ENCODE results near the gene DHCR7. TPM values are rescaled to one million over a fixed set of nuclear protein-coding genes. Genes with fewer than 3 reads are reported as not detected.

The DHCR7 gene
- total RNA-seq, 1 donor from 2014 or later = 63.9 TPM

DNA sequence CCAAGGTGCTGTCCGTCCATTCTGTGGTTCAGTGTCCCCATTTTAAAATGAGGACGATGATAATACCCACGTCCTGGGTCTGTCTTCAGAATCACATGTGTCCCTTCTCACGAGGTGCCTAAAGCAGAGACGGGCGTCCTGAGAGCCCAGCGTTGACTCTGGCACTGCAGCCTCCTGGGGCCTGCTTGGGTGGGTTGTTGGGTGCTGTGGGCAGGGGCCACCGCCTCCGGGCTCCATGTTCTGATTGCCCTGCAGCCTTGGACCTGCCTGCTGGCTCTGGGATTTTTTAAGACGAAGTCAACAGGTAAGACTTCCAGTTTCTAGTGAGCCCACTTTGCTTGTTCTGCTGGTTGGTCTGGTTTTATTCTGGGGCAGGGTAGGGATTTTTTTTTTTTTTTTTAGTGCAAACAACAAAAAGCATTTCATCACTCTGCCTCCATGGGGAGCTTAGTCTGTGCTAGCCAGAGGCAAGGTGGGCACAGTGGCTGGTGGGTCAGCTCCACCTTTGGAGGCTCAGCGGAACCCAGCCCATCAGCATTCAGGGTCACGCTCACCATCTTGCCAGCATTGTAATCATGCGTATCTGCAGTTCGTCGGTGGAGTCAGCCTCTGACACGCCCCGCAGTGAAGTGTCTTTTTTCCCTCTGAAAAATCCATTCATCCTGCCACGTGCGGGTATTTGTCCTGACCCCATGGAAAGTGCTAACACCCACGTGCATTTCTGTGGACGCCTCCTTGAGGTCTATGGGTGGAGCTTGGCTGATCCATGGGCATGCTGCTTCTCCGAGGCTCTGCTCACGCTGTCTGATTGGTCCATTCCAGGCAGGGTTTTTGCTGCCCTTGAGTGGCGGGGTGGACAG is 33.1 kb upstream of the DHCR7 start:
- intact Hi-C loops (cut with micrococcal nuclease) = no loop called here

DNA sequence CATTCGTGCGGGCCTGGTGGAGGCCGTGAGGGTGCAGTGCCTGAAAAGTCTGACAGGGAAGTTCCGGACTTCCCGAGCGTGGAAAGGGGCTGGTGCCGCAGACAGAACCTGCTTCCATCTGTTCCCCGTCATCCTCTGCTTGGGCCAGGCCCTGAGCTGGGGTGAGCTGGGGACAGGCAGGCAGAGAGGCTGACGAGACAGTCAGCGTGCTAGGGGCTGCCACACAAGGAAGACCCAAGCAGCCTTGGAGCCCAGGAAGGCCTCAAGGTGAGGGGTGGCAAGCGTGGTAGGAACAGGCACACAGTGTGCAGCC is 30.3 kb upstream of the DHCR7 start:
- intact Hi-C loops (cut with micrococcal nuclease) = no loop called here

DNA sequence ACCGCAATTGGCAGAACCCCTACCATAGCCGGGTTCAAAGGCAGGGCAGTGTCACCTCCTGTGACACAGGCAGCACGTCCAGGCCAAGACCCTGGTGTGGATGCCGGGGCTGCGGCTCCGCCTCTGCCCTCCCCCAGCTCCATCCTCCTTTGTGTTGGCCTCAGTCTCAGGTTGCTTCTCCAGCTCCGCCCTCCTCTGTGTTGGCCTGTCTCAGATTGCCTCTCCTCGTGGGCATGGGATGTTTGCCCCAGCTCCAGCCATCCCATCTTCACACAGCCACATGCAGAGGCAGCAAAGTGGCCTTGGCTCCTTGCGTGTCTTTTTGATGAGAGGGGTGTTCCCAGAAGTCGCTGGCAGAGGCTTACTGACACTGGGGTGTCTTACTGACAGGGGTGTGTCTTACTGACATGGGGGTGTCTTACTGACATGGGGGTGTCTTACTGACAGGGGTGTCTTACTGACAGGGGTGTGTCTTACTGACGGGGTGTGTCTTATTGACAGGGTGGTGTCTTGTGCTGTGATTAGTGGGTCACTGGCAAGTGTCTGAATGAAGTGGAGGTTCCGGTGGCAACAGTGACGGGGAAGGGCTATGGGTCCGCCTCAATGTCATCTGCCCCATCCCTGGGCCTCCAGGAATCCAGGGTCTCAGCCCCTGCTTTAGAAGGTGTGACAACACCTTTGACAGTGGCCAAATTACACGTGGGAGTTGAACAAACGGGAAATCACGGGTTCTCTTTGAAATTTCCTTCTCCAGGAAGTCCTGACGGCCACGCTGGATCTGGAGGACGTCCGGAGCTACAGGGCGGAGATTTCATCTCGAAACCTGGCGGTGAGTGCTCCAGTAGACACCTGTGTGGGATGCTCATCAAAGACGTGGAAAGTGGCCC is 29.7 kb upstream of the DHCR7 start:
- intact Hi-C loops (cut with micrococcal nuclease) = no loop called here

DNA sequence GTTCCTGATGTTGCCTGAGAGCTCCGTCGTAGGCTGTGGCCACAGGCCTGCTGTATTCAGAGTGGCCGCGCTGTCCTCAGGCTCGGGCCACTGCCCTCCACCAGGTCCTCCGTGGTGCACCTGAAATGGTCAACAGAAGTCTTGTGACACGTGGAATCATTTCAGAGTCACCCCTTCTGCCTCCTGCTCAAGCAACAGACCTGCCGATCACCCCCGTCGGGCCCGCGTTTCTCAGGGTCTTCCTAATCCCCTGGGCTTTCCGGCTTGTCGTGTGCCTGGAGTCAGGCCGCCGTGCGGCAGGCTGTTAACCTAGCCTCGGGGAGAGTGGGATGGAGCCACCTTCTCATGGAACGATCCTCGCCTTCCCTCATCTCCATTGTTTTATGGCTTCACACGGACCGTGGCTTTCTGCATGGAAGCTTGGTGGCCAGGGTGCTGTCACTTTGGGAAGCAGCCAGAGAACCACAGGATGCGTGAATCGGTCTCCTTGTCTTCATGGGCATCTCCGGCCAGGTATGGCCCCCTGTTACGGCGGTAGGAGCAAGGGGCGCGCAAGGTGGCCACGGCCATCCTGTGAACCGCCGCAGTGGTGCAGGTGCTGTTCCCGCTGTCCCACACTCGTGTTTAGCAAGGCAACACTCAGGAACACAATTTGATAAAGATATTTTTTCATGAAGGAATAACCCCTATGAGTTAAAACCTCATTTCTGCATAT is 28.9 kb upstream of the DHCR7 start:
- intact Hi-C loops (cut with micrococcal nuclease) = no loop called here

DNA sequence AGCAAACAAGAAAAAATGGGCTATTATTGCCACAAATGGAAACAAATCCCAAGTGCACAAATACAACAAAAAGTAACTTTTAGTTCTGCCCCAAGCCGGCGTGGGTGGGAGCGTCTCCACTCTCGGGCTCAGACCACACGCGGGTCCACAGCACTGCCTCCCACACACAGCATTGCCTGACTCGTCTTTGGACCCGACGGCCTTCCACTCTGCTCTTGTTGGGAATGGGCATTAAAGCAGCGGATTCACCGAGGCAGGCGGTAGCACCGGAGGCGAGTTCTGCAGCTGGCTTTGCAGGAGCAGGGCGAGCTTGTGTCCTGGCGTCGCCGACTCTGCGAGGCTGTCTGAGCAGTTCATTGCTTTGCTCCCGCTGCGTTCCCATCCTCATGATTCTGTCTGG is 27.8 kb upstream of the DHCR7 start:
- intact Hi-C loops (cut with micrococcal nuclease) = no loop called here

DNA sequence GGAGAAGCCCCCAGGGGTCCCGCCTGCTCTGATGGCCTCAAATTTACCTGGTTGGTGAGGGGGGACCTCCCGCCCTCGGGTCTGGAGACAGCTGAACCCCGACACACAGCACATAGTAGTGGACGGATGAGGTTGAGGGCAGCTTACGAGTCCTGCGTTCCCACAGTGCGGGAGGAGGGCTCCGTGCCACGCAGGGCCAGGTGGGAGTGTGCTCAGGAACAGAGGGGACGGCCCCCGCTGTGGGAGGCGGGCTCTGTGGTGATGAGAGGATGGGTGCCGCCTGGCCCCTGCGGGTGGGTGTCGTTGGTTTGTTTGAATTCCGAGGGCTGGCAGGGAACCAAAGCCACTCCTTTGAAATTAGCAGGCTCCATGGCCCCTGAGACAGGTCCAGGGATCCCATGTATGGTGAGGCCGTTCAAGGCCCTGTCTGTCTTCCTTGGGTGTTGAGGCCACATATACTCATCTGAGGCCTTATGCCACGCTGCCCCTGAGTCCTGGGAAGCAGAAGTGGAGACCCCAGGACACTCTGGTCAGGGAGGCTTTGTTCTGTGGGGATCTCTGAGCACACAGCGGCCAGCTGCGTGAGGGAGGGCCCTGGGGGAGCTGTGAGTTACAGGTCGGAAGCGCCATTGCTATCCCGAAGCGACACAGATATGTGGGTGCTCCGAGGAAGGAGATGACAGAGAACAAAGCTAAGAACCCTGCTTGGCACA is 26.7 kb upstream of the DHCR7 start:
- intact Hi-C loops (cut with micrococcal nuclease) = no loop called here

DNA sequence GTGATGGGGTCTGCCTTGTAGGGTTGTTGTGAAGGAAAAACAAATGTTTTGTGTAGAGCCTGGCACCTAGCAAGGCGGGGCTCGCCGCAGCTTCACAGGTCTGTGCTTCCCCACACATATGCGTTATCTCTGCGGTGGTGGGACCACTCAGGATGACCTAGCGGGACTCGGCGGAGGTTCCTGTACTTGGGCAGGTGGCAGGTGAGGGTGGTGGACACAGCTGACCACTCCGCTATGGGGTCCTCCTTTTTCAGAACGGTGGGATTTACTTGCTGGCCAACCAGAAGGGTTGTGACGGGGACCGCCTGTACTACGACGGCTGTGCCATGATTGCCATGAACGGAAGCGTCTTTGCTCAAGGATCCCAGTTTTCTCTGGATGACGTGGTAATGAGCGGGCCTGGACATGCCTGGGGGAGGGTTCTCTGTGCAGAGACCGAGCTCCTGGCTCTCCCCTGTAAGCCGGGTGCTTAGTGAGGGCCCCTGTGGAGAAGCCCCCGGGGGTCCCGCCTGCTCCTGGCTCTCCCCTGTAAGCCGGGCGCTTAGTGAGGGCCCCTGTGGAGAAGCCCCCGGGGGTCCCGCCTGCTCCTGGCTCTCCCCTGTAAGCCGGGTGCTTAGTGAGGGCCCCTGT is 26.1 kb upstream of the DHCR7 start:
- intact Hi-C loops (cut with micrococcal nuclease) = no loop called here

DNA sequence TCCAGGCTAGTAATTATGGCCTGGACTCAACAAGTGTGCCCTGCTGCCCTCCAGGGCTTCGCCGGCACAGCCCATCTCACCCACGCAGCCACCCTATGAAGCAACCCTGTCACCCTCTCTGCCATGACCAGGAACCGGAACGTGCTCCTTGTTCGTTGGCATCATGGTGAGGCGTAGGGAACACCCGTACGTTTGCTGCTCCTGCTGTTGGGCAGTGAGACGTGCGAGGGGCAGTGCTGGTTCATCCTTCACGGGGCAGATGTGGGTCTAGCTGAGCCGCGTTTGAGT is 25.5 kb upstream of the DHCR7 start:
- intact Hi-C loops (cut with micrococcal nuclease) = no loop called here

DNA sequence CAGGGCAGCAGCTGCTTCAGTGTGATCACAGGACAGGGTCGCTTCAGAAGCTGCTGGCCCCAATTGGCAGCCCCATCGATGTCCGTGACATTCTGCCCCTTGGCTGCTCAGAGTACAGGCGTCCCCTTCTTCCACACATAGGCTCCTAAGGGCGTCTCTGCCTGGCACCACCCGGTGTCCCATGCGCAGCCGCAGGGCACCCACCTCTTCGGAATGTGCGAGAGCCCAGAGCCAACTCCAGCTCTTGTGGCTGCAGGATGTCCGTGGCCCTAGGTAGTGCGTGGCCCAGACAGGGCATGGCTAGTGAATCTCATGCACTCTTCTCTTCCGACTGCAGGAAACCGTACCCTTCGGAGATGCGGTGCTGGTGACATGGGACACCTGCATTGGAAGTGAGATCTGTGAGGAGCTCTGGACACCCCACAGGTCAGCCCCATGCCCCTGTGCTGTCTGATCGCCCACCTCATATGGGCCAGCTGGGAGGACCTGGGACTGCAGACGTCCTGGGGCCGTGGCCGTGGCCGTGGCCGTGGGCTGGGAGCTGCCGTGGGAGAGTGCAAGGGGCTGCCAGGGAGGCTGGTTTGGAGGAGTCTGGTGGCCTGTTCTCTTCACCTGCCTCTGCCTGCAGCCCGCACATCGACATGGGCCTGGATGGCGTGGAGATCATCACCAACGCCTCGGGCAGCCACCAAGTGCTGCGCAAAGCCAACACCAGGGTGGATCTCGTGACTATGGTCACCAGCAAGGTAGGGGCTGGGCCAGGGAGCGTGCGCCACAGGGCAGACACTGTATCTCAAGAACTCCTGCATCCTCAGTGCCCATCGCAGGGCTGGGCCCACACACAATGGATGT is 25.0 kb upstream of the DHCR7 start:
- intact Hi-C loops (cut with micrococcal nuclease) = no loop called here

DNA sequence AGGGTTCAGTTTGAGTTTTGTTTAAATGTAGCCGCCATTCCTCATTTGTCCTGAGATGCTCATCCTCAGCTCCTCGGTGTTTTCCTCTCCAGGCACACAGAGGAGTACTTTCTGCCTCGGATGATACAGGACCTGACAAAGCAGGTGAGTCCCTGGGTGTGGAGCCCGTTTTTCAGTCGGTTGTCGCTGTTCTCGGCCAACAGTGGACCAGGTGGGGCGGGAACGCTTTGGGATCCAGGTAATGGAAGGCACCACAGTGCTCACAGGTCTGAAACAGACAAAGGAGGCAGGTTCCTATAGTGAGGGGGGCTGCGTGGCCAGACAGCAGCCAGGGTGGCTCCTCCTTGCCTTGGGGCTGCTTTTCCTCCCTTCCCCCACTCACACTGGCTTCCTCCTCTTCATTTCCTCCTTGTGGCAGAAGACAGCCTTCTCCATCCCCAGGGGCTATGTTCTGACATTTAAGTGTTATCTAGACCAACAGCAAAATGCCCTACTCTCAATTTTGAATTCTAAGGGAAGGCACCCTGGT is 24.2 kb upstream of the DHCR7 start:
- intact Hi-C loops (cut with micrococcal nuclease) = no loop called here

DNA sequence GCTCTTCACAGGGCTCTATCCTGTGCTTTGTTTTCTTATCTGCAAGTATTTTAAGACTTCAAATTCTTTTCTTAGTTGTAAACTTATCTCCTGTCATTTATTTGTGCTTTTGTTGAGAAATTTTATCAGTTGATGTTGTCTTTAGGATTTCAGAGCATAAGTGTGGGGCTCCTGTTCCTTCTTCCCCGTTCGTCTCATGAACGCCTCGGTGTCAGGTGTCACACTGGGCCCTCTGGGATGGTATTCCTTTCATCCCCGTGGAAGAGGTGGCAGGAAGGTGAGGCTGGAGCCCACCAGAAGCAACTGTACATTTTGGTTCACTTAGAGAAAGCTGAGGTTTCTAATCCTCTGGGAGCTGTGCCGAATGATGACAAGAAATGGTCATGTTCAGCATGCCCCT is 22.8 kb upstream of the DHCR7 start:
- intact Hi-C loops (cut with micrococcal nuclease) = no loop called here

DNA sequence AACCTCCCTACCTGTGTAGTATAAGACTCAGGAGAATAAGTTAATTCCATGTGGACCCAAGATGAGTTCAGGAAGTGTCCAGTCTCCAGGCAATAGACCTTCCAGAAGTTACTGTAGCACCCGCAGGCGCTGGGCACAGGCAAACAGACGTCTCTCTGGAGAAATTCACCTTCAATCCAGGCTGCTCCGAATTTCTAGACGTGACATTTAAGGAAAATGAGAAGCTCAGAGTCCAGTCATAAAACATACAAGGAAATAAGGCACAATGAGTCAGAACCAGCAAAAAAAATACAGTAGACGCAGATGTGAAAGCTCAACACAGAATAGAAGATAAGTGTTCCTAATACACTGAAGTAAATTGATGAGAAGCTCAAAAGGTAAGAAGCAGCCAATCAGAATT is 19.0 kb upstream of the DHCR7 start:
- intact Hi-C loops (cut with micrococcal nuclease) = no loop called here

DNA sequence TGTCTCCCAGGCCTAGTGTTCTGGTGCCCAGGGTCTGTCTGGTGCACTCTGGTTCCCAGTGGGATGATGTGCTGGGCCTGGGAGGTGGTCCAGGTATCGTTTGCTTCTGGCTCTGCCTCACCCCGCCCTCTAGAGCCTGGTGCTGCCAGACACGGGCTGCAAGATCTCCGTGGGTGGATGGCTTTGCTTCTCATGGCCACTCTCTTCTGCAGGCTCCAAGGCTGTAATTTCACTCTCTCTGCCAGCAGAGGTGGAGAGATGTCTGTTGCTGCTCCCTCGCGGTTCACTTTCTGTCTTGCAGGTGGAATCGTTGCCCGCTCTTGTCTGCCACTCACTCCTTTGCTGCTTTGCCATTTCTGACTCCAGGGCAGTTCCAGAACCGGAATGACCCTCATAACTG is 18.2 kb upstream of the DHCR7 start:
- intact Hi-C loops (cut with micrococcal nuclease) = no loop called here

DNA sequence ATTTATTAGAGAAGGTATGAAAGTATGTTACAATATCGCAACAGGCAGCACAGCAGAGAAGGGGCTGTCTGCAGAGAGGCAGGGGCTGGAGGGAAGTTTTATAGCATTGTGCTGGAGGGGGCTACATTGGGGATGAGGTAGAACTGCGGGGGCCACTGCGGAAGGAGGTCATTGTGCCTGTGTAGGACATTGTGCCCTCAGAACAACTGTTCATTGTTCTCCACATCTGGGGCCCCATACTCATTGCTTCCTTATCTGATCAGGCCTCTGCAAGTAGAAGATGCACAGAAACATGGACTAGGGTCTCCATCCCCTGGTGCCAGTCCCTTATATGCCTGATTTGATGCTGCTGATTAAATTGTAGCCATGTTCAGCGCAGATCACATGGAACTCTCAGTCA is 16.9 kb upstream of the DHCR7 start:
- intact Hi-C loops (cut with micrococcal nuclease) = no loop called here

DNA sequence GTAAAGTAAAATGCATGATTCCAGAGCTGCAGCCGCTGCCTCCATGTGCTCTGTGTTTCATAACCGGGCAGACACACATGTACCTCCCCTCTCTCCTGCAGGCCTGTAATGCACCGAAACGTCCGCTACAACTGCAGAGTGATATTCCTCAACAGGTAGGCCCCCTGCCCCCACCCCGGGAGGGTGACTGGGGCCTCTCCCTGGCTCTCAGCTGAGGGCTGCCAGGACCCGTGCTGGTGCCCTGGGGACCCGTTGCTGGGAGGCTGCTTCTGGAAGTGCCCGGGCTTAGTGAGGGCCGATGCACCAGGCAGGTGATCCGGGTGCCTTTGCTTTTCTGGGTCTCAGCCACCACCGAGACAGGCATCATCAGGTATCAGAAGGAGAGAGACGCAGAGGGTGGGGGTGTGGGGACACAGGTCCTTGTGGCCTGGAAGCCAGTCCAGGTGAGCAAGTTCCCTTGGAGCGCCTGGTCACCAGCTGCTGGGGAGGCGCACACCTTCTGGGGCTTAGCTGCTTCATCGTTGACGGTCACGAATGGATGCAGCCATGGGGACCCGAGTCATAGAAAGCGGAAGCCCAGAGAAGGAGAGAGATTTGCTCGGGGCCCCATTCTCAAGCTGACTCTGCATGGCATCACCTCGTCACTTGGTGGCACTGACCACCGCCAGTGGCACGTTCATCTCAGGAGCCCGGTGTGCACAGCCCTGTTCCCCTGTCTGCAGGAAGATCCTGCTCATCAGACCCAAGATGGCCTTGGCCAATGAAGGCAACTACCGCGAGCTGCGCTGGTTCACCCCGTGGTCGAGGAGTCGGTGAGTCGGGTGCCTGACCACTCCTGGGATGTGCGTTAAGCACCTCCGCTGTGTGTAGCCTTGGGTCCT is 15.4 kb upstream of the DHCR7 start:
- intact Hi-C loops (cut with micrococcal nuclease) = no loop called here

DNA sequence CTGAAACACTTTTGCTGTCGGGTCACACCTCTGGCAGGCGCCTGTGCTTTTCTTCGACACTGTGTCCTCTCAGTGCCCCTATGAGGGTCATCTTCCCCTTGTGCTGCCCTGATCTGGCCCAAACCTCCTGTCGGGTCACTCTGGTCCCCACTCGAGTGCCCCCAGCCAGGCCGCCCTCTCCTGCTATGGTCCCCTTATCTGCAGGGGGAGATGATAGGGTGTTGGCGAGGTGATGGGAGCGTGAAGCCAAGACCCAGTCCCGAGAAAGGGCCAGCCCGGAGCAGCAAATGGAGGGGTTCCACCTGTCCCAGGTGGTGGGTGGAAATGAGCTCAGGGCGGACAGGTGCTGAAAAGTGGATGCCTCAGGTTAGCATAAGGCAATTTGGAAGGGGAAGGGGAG is 14.5 kb upstream of the DHCR7 start:
- intact Hi-C loops (cut with micrococcal nuclease) = no loop called here

DNA sequence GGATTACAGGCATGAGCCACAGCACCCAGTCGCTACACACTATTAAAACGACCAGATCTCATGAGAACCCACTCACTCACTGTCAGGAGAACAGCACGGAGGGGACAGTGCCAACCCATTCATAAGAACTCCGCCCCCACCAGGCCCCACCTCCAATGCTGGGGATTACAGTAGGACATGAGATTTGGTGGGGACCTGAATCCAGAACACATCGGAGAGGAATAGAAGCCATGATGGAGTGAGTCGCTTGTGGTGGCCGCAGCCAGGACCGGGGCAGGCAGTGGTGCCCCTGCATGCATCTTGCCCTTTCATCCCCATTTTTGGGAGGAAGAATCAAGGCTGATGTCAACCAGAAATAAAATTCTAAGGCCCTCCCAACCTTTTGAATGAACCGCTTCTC is 13.5 kb upstream of the DHCR7 start:
- intact Hi-C loops (cut with micrococcal nuclease) = no loop called here

DNA sequence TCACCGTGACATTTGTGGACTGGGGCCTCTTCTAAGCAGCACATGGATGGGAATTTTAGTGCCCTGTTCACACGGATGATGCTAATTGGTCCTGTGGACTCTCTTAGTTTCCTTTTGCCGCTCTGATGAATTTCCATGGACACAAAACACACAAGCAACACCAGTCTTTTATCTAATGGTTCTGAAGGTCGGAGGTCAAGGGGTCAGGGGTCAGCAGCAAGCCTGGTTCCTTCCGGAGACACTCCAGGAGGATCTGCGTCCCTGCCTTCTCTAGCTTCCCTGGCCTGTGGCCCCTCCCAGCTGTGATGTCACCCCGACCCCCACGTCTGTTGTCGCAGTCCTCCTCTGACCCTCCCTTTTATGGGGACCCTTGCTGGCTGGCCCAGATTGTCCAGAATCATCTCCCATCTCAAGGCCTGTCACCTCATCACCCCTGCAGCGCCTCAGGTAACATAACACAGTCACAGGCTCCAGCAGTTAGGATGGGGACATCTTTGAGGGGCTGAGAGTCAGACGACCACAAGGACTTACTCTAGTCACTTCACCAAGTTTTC is 11.7 kb upstream of the DHCR7 start:
- intact Hi-C loops (cut with micrococcal nuclease) = no loop called here

Data from T-helper 1 cell treated with Interleukin-12 subunit alpha and Interleukin-12 subunit beta and Interleukin-4 antibody, amounts not matched to agents 30 ng/mL and 1 ng/mL, for 36 hours (primary cell).